HL-60 (cell line): Measurements from ENCODE around the gene TPO.

Experiments
- DNase-seq, 2 experiments: peaks; one replicate each; pipeline ENCODE4 v3.0.0-alpha.2; 2010 to 2020; ENCODE audit warnings: low read depth in 1 of 2, low spot score in 1 of 2
- H3K27ac ChIP-seq: fragments of 250-450 bp; sonication (Bioruptor Pico); replicated peaks from 2 replicates; pipeline ENCODE4 v1.5.1; 2020; ENCODE audit warnings: mild to moderate bottlenecking, moderate library complexity
- H3K27me3 ChIP-seq: fragments of 250-450 bp; sonication (Bioruptor Pico); 2 replicates; pipeline ENCODE4 v1.5.1; 2021; ENCODE audit warnings: mild to moderate bottlenecking, moderate library complexity; ENCODE audit not compliant: insufficient read depth, poor library complexity, severe bottlenecking
- H3K4me3 ChIP-seq: replicated peaks from 2 replicates; pipeline ENCODE4 v1.5.1; 2011; ENCODE audit warnings: mild to moderate bottlenecking, control low read depth, low read length; ENCODE audit not compliant: insufficient read depth
- GABPA ChIP-seq: IDR thresholded peaks from 2 replicates; pipeline ENCODE4 v1.6.1; 2012; ENCODE audit warnings: low read depth
- POLR2AphosphoS5 ChIP-seq: IDR thresholded peaks from 2 replicates; pipeline ENCODE4 v1.6.1; 2012; ENCODE audit warnings: low read depth
- REST ChIP-seq: IDR thresholded peaks from 2 replicates; pipeline ENCODE4 v1.6.1; 2012; ENCODE audit warnings: low read depth; ENCODE audit not compliant: insufficient replicate concordance
- SPI1 ChIP-seq: IDR thresholded peaks from 2 replicates; pipeline ENCODE4 v1.6.1; 2012; ENCODE audit warnings: low read depth, mild to moderate bottlenecking, borderline replicate concordance
- TF ChIP-seq, protein P1 (sequence below): IDR thresholded peaks from one replicate; pipeline ENCODE4 v1.5.1; 2011; ENCODE audit warnings: low read length, control low read depth, inconsistent platforms; ENCODE audit not compliant: insufficient read depth

The TPO gene

GRCh38 chr2:1510176-1510575, 96.9 kb downstream of the TPO start:
- no peak overlapping the region for H3K4me3 ChIP-seq
- no peak for TF ChIP-seq SPI1
- TF ChIP-seq, protein P1, sequence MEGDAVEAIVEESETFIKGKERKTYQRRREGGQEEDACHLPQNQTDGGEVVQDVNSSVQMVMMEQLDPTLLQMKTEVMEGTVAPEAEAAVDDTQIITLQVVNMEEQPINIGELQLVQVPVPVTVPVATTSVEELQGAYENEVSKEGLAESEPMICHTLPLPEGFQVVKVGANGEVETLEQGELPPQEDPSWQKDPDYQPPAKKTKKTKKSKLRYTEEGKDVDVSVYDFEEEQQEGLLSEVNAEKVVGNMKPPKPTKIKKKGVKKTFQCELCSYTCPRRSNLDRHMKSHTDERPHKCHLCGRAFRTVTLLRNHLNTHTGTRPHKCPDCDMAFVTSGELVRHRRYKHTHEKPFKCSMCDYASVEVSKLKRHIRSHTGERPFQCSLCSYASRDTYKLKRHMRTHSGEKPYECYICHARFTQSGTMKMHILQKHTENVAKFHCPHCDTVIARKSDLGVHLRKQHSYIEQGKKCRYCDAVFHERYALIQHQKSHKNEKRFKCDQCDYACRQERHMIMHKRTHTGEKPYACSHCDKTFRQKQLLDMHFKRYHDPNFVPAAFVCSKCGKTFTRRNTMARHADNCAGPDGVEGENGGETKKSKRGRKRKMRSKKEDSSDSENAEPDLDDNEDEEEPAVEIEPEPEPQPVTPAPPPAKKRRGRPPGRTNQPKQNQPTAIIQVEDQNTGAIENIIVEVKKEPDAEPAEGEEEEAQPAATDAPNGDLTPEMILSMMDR: no peak
- no peak for TF ChIP-seq POLR2AphosphoS5
- TF ChIP-seq GABPA: no peak
- no peak for TF ChIP-seq REST
- H3K27me3 ChIP-seq: no peaks in the 10 kb centered on the region
- H3K27ac ChIP-seq: no peak overlapping the region
- DNase-seq: no peak

GRCh38 chr2:1511455-1511854, 98.2 kb downstream of the TPO start:
- H3K4me3 ChIP-seq: no peak overlapping the region
- TF ChIP-seq SPI1 (no peak), REST (no peak), GABPA (no peak), POLR2AphosphoS5 (no peak)
- TF ChIP-seq, protein P1: no peak
- no peak overlapping the region for H3K27ac ChIP-seq
- no peak for DNase-seq
- no peaks in the 10 kb centered on the region for H3K27me3 ChIP-seq

- no peak overlapping the region for H3K27ac ChIP-seq
- DNase-seq: no peak
- TF ChIP-seq GABPA: no peak
- TF ChIP-seq, protein P1: no peak
- no peak for TF ChIP-seq SPI1
- no peak for TF ChIP-seq POLR2AphosphoS5
- no peak for TF ChIP-seq REST
- H3K27me3 ChIP-seq: no peaks in the 10 kb centered on the region
- no peak overlapping the region for H3K4me3 ChIP-seq
Observed at GRCh38 chr2:1512321-1513289, 99.3 kb downstream of the TPO start.
